GM10266 (cell line): Measurements from ENCODE around the gene AGFG1.
"Not testable (repeated sequence)": the region's sequence is repeated elsewhere in the genome, so short reads cannot be mapped to it uniquely, and the experiment has no call there.

Experiments used
- DNase-seq: peaks from one replicate; pipeline ENCODE4 v3.0.0; 2012; ENCODE audit errors: extremely low spot score
- TF ChIP-seq, protein P1 (sequence below): IDR thresholded peaks from 2 replicates; pipeline ENCODE4 v1.5.1; 2012; ENCODE audit warnings: mild to moderate bottlenecking, low read depth; ENCODE audit not compliant: control insufficient read depth, insufficient read depth; ENCODE audit errors: missing control alignments

Gene AGFG1

DNA sequence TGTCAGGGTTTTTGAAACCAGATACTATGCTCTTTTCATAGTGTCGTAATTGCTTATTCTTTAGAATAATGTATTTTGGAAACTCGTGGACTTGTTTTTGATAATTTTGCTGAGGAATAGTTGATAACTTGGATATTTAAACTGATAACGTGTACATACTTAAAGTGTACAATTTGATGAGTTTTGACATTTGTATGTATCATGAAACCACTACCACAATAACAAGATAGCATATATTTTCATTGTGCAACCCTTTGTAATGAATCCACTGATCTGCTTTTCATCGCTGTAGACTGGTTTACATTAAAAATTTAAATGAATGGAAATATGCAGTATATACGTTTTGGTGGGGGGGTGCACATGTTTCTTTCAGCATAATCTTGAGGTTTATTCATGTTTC lies 45.8 kb downstream of the AGFG1 start:
- TF ChIP-seq, protein P1, sequence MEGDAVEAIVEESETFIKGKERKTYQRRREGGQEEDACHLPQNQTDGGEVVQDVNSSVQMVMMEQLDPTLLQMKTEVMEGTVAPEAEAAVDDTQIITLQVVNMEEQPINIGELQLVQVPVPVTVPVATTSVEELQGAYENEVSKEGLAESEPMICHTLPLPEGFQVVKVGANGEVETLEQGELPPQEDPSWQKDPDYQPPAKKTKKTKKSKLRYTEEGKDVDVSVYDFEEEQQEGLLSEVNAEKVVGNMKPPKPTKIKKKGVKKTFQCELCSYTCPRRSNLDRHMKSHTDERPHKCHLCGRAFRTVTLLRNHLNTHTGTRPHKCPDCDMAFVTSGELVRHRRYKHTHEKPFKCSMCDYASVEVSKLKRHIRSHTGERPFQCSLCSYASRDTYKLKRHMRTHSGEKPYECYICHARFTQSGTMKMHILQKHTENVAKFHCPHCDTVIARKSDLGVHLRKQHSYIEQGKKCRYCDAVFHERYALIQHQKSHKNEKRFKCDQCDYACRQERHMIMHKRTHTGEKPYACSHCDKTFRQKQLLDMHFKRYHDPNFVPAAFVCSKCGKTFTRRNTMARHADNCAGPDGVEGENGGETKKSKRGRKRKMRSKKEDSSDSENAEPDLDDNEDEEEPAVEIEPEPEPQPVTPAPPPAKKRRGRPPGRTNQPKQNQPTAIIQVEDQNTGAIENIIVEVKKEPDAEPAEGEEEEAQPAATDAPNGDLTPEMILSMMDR: no peak
- DNase-seq: no peak

DNA sequence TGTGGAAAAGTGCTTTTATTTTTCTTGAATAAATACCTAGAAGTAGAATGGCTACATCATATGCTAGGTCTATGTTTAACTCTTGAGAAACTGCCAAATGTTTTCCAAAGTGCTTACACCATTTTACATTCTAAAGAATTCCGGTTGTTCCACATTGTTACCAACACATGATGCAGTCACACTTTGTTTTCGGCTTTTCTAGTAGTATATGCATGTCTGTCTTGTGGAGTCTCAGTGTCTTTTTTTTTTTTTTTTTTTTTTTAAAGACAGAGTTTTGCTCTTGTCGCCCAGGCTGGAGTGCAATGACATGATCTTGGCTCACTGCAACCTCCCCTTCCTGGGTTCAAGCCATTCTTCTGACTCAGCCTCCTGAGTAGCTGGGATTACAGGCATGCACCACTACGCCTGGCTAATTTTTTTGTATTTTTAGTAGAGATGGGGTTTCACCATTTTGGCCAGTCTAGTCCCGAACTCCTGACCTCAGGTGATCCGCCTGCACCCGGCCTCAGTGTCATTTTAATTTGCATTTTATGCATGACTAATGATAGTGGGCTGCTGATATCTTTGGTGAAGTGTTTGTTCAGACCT lies 46.4 kb downstream of the AGFG1 start:
- not testable (repeated sequence) for DNase-seq

DNA sequence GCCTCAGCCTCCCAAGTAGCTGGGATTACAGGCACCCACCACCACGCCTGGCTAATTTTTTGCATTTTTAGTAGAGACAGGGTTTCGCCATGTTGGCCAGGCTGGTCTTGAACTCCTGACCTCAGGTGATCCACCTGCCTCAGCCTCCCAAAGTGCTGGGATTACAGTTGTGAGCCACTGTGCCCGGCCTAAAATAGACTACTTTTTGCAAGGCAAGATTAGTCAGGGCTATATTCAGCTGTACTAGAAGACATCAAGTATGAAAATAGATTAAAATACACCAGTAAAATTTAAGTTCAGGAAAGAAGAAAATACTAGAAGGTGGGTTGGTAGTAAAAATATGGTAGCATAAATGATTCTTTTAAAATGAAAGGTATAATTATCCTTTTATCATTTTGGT lies 49.2 kb downstream of the AGFG1 start:
- DNase-seq: not testable (repeated sequence)

DNA sequence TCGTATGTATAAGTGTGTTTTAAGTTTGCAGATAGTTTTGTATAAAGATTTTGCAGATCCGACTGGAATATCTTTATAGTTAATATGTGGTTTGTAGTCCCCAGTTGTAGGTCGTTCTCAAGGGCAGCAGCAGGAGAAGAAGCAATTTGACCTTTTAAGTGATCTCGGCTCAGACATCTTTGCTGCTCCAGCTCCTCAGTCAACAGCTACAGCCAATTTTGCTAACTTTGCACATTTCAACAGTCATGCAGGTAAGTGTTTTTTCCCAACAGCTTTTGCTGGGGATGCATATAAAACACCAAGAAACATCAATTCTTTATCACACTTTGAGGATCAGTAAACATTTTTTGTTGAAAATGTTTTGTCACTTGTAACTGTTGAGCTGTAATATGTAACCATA lies 52.7 kb downstream of the AGFG1 start:
- no peak for DNase-seq
- TF ChIP-seq, protein P1: no peak

DNA sequence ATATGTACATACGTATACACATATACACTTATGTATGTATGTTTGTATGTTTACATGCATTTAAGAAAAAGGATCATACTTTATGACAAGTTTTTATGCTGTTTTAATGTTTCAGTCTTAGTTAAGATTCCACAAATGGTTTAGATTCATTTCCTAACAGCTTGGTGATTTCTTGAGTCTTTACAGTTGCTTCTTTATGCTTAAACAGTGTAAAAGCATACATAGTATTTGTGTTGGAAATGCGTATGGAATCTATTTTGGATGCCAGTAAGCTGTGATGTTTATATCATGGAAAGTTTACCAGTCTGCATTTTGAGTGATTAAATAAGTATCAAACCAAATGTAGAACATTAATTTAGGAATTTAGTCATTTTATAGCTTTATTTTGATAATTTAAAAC lies 55.4 kb downstream of the AGFG1 start:
- TF ChIP-seq, protein P1: no peak
- DNase-seq: no peak

DNA sequence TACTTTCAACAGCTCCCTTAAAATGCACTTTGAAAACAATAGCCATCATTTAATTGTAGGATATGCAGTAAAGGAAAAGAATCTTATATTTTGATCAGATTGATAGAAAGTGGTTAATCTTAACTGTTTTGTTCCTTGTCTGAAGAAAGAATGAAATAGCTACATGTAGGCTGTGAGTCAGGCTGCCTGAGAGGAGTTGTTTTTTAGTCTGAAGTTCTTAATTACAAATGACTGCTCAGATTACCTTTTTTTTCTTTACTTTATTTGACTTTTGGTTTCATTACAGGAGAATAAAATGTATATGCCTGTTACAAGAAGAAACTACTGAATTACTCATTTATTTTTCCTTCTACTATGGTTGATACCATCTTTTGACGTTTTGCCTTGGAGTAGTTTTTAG lies 56.8 kb downstream of the AGFG1 start:
- TF ChIP-seq, protein P1: no peak
- DNase-seq: no peak

- TF ChIP-seq, protein P1: no peak
- DNase-seq: no peak
These were observed 57.9 kb downstream of the AGFG1 start for GRCh38 chr2:227529871-227530270.

GRCh38 chr2:227534714-227535113 lies 62.8 kb downstream of the AGFG1 start:
- TF ChIP-seq, protein P1: no peak
- peak; percentile 6 for DNase-seq
